Ascending aorta (tissue), 2 donors: ENCODE measurements around the gene SMS. TPM values are rescaled to one million over a fixed set of nuclear protein-coding genes. Genes with fewer than 3 reads are reported as not detected.
"Not testable (repeated sequence)": the region's sequence is repeated elsewhere in the genome, so short reads cannot be mapped to it uniquely, and the experiment has no call there.

ENCODE experiments used
- DNase-seq, 2 donors: peaks; one replicate each; pipeline ENCODE4 v3.0.0-alpha.2; 2019; ENCODE audit warnings: low spot score in 2 of 2
- H3K27ac ChIP-seq, 2 donors: fragments of 200-600 bp; sonication (generic); one replicate each; pipeline ENCODE4 v1.5.1; 2016 to 2017; ENCODE audit warnings: mild to moderate bottlenecking in 1 of 2
- H3K27me3 ChIP-seq: fragments of 200-600 bp; sonication (generic); one replicate; pipeline ENCODE4 v1.5.1; 2017
- H3K36me3 ChIP-seq, 2 donors: fragments of 200-600 bp; sonication (generic); one replicate each; pipeline ENCODE4 v1.5.1; 2016
- H3K4me1 ChIP-seq, 2 donors: fragments of 200-600 bp; sonication (generic); one replicate each; pipeline ENCODE4 v1.5.1; 2016 to 2017; ENCODE audit warnings: mild to moderate bottlenecking in 1 of 2
- H3K4me3 ChIP-seq, 2 donors: fragments of 200-600 bp; sonication (generic); one replicate each; pipeline ENCODE4 v1.5.1; 2016 to 2017; ENCODE audit warnings: mild to moderate bottlenecking in 1 of 2
- H3K9me3 ChIP-seq, 2 donors: fragments of 200-600 bp; sonication (generic); one replicate each; pipeline ENCODE4 v1.5.1; 2016
- CTCF ChIP-seq, 3 experiments: fragments of 200-600 bp in 2 of 3; fragments of 450-650 bp in 1 of 3; sonication (generic) in 2 of 3; IDR thresholded peaks; one replicate each; pipeline ENCODE4 v1.5.1; 2016 to 2019; ENCODE audit warnings: antibody characterized with exemption in 3 of 3, mild to moderate bottlenecking in 1 of 3, moderate library complexity in 1 of 3
- intact Hi-C: fragments of 100-400 bp; cut with DNase I; formaldehyde crosslinking; loops from one replicate; pipeline ENCODE4 v1.15.1; 2023
- total RNA-seq: library from RNA; depleted of rRNA; stranded (reverse); fragments of >200 nt; gene quantifications from one replicate; pipeline ENCODE4 v1.1.0, GENCODE V29; 2016

SMS gene
- total RNA-seq, 1 donor from 2014 or later = 35.1 TPM

GRCh38 chrX:21944136-21944615 is 3.7 kb downstream of the SMS start:
- Histone ChIP-seq H3K36me3 (no peaks in the 10 kb centered on the region), H3K4me1 (peaks cover 0 to 13% of the 10 kb centered on the region in 2 donors), H3K27me3 (no peaks in the 10 kb centered on the region), H3K9me3 (no peaks in the 10 kb centered on the region), H3K27ac (peak overlapping the region; percentile 70 to 82), H3K4me3 (no peak overlapping the region)
- no peak for DNase-seq
- intact Hi-C loops = loop anchor here (5.0 kb wide), 1 partner anchor 33 kb away; no protein-coding TSS in a partner anchor
- TF ChIP-seq CTCF (IDR thresholded peaks at IDR 0.05) = no peak

GRCh38 chrX:21946925-21947641 is 6.6 kb downstream of the SMS start:
- peak overlapping the region in 1 of 2 donors; percentile 53 for H3K27ac ChIP-seq

GRCh38 chrX:21947671-21948070 is 7.2 kb downstream of the SMS start:
- no peaks in the 10 kb centered on the region for H3K9me3 ChIP-seq
- TF ChIP-seq CTCF (IDR thresholded peaks at IDR 0.05) = no peak
- H3K27ac ChIP-seq = peak overlapping the region in 1 of 2 donors; percentile 14
- H3K36me3 ChIP-seq = no peaks in the 10 kb centered on the region
- H3K27me3 ChIP-seq = no peaks in the 10 kb centered on the region
- peaks cover 0 to 8% of the 10 kb centered on the region in 2 donors for H3K4me1 ChIP-seq
- no peak for DNase-seq
- intact Hi-C loops = no loop called here
- H3K4me3 ChIP-seq = no peak overlapping the region

More at GRCh38 chrX:21946925-21947641, 6.6 kb downstream of the SMS start:
- Histone ChIP-seq H3K27me3 (no peaks in the 10 kb centered on the region), H3K4me3 (no peak overlapping the region), H3K9me3 (no peaks in the 10 kb centered on the region), H3K36me3 (no peaks in the 10 kb centered on the region), H3K4me1 (peaks cover 0 to 13% of the 10 kb centered on the region in 2 donors)
- DNase-seq = no peak
- TF ChIP-seq CTCF (IDR thresholded peaks at IDR 0.05) = no peak
- intact Hi-C loops = no loop called here

- Histone ChIP-seq H3K36me3 (no peaks in the 10 kb centered on the region), H3K4me1 (peaks cover 0 to 8% of the 10 kb centered on the region in 2 donors), H3K27me3 (no peaks in the 10 kb centered on the region), H3K9me3 (no peaks in the 10 kb centered on the region), H3K27ac (no peak overlapping the region), H3K4me3 (no peak overlapping the region)
- no peak for DNase-seq
- intact Hi-C loops = no loop called here
- no peak for TF ChIP-seq CTCF (IDR thresholded peaks at IDR 0.05)
Observed at GRCh38 chrX:21948897-21949578, 8.5 kb downstream of the SMS start.

- Histone ChIP-seq H3K36me3 (no peaks in the 10 kb centered on the region), H3K27ac (peak overlapping the region in 1 of 2 donors; percentile 16), H3K4me1 (peaks cover 0 to 8% of the 10 kb centered on the region in 2 donors), H3K9me3 (no peaks in the 10 kb centered on the region), H3K27me3 (no peaks in the 10 kb centered on the region), H3K4me3 (no peak overlapping the region)
- intact Hi-C loops = no loop called here
- TF ChIP-seq CTCF (IDR thresholded peaks at IDR 0.05) = no peak
- no peak for DNase-seq
Observed at GRCh38 chrX:21949689-21950088, 9.2 kb downstream of the SMS start.

- H3K4me1 ChIP-seq, intact Hi-C loops, DNase-seq, H3K9me3 ChIP-seq, H3K4me3 ChIP-seq, H3K27ac ChIP-seq, H3K27me3 ChIP-seq, H3K36me3 ChIP-seq: not testable (repeated sequence)
Observed at GRCh38 chrX:21950557-21950956, 10.0 kb downstream of the SMS start.
